ENCODE results near the gene KDM7A. TPM values are rescaled to one million over a fixed set of nuclear protein-coding genes. Genes with fewer than 3 reads are reported as not detected.

KDM7A gene
- total and polyA plus RNA-seq, 9 of the 15 experiments (the other 6 are each of a cell fraction or from before 2014, with no cell fraction given) = 0.90 to 8.4 (median 7.0) TPM

DNA sequence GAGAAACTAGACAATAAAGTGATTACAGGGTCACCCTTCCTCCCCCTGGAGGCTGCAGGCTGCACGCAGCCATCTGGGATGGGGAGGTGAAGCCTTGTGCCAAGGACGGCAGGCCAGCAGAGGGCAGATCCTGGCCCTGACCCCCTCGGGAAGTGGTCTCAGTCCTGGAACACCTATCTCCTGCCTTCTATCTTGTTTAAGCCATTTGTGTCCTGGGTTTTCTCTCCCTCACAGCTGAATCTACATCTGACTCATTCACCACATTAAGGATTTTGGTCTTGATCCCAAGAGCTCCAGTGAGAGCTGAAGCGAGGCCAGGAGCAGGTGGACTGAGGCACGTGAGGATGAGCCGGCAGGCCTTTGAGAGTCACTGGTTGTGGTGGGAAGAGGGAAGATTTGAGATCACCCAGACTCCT lies 97.7 kb downstream of the KDM7A start:
- no peak overlapping the region for H2AFZ ChIP-seq (ENCODE audit: low read depth, low read length)
- in situ Hi-C loops (cut with MboI) = no loop called here
- ATAC-seq = peak; percentile 85
- TF ChIP-seq ZNF197 (CRISPR knock-in tag; IDR thresholded peaks at IDR 0.05; ENCODE audit: low read depth) (no peak), TCF3 (CRISPR knock-in tag; IDR thresholded peaks at IDR 0.05) (no peak), ZNF695 (CRISPR knock-in tag; IDR thresholded peaks at IDR 0.05) (no peak), TEAD4 (IDR thresholded peaks at IDR 0.05; ENCODE audit: low read length) (no peak), TEAD4 (CRISPR knock-in tag; IDR thresholded peaks at IDR 0.05; ENCODE audit: borderline replicate concordance) (no peak), ZNF212 (CRISPR knock-in tag; IDR thresholded peaks at IDR 0.05) (no peak), ZNF436 (CRISPR knock-in tag; IDR thresholded peaks at IDR 0.05) (no peak), JUND (IDR thresholded peaks at IDR 0.05; ENCODE audit: borderline replicate concordance, low read depth, low read length) (peak; percentile 29; the same call in 1 of the 2 replicates), JUND (tag; IDR thresholded peaks at IDR 0.05; ENCODE audit: borderline replicate concordance, low read depth, low read length) (no peak), SRSF1 (IDR thresholded peaks at IDR 0.05; ENCODE audit: low read depth, low read length) (no peak), NONO (IDR thresholded peaks at IDR 0.05; ENCODE audit: low read depth in 2 of 2, low read length in 1 of 2) (no peak), ZSCAN32 (CRISPR knock-in tag; IDR thresholded peaks at IDR 0.05) (no peak), NFIX (CRISPR knock-in tag; IDR thresholded peaks at IDR 0.05; ENCODE audit: low read depth) (no peak), ZFP1 (CRISPR knock-in tag; IDR thresholded peaks at IDR 0.05) (no peak)
- TF ChIP-seq, protein P1, sequence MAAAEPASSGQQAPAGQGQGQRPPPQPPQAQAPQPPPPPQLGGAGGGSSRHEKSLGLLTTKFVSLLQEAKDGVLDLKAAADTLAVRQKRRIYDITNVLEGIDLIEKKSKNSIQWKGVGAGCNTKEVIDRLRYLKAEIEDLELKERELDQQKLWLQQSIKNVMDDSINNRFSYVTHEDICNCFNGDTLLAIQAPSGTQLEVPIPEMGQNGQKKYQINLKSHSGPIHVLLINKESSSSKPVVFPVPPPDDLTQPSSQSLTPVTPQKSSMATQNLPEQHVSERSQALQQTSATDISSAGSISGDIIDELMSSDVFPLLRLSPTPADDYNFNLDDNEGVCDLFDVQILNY (CRISPR knock-in tag; IDR thresholded peaks at IDR 0.05) = no peak
- TF ChIP-seq, protein P2, sequence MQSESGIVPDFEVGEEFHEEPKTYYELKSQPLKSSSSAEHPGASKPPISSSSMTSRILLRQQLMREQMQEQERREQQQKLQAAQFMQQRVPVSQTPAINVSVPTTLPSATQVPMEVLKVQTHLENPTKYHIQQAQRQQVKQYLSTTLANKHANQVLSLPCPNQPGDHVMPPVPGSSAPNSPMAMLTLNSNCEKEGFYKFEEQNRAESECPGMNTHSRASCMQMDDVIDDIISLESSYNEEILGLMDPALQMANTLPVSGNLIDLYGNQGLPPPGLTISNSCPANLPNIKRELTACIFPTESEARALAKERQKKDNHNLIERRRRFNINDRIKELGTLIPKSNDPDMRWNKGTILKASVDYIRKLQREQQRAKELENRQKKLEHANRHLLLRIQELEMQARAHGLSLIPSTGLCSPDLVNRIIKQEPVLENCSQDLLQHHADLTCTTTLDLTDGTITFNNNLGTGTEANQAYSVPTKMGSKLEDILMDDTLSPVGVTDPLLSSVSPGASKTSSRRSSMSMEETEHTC (IDR thresholded peaks at IDR 0.05) = no peak
- TF ChIP-seq, protein P3, sequence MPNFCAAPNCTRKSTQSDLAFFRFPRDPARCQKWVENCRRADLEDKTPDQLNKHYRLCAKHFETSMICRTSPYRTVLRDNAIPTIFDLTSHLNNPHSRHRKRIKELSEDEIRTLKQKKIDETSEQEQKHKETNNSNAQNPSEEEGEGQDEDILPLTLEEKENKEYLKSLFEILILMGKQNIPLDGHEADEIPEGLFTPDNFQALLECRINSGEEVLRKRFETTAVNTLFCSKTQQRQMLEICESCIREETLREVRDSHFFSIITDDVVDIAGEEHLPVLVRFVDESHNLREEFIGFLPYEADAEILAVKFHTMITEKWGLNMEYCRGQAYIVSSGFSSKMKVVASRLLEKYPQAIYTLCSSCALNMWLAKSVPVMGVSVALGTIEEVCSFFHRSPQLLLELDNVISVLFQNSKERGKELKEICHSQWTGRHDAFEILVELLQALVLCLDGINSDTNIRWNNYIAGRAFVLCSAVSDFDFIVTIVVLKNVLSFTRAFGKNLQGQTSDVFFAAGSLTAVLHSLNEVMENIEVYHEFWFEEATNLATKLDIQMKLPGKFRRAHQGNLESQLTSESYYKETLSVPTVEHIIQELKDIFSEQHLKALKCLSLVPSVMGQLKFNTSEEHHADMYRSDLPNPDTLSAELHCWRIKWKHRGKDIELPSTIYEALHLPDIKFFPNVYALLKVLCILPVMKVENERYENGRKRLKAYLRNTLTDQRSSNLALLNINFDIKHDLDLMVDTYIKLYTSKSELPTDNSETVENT (CRISPR knock-in tag; IDR thresholded peaks at IDR 0.05) = no peak
- TF ChIP-seq, protein P4, sequence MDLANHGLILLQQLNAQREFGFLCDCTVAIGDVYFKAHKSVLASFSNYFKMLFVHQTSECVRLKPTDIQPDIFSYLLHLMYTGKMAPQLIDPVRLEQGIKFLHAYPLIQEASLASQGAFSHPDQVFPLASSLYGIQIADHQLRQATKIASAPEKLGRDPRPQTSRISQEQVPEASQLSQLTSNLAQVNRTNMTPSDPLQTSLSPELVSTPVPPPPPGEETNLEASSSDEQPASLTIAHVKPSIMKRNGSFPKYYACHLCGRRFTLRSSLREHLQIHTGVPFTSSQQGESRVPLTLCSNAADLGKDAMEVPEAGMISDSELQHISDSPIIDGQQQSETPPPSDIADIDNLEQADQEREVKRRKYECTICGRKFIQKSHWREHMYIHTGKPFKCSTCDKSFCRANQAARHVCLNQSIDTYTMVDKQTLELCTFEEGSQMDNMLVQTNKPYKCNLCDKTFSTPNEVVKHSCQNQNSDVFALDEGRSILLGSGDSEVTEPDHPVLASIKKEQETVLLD (IDR thresholded peaks at IDR 0.05) = no peak

More for the DNA sequence above, 97.7 kb downstream of the KDM7A start:
- H3K36me3 ChIP-seq (ENCODE audit: control insufficient read depth, insufficient read depth, low read length) = no peaks in the 10 kb centered on the region
- no TSS peak for BruUV-seq (replicated peaks)
- H3K4me3 ChIP-seq = no peak overlapping the region
- H3K4me2 ChIP-seq (ENCODE audit: insufficient read depth, low read length) = no peak overlapping the region
- H3K9ac ChIP-seq (ENCODE audit: insufficient read depth in 1 of 2, low read depth in 2 of 2, low read length in 2 of 2) = no peak overlapping the region
- no peaks in the 10 kb centered on the region for H3K79me2 ChIP-seq (ENCODE audit: control insufficient read depth, insufficient read depth, low read length)
- H3K27me3 ChIP-seq (ENCODE audit: control insufficient read depth in 2 of 2, insufficient read depth in 2 of 2, low read length in 2 of 2) = peaks cover 13 to 38% of the 10 kb centered on the region in 2 experiments; a peak in 4 of 5 replicates
- 13% methylated on average over 6 of the region's 6 CpGs for WGBS (ENCODE audit: insufficient coverage, low coverage, missing lambda C conversion rate)
- H4K20me1 ChIP-seq (replicated peaks; ENCODE audit: control insufficient read depth, insufficient read depth, low read length) = no peaks in the 10 kb centered on the region
- peak; percentile 50 to 66 (median 55) for DNase-seq (ENCODE audit: extremely low read depth in 1 of 4, low spot score in 3 of 4)
- POLR2A ChIA-PET = interaction anchor here (0.5 to 1.0 kb wide), 2 partner anchors 21 to 244 kb away, joined by 3 read pairs; no protein-coding TSS in a partner anchor
- H3K9me1 ChIP-seq (ENCODE audit: control insufficient read depth, insufficient read depth, low read length) = no peaks in the 10 kb centered on the region
- H3K27ac ChIP-seq (ENCODE audit: extremely low read depth, low read depth, low read length) = no peak overlapping the region
- FAIRE-seq = peak; percentile 15
- H3K9me3 ChIP-seq (replicated peaks; ENCODE audit: control insufficient read depth, insufficient read depth, low read depth, low read length) = no peaks in the 10 kb centered on the region
- CTCF ChIA-PET (ENCODE audit: low intra/inter-chr PET ratio) = interaction anchor here (1.0 kb wide), 1 partner anchor 247 kb away, joined by 4 read pairs; no protein-coding TSS in a partner anchor
- intact Hi-C loops (cut with micrococcal nuclease) = no loop called here
- peaks cover under 1 to 4% of the 10 kb centered on the region in 2 experiments; a peak in 4 of 5 replicates for H3K4me1 ChIP-seq (replicated peaks in 1 of 2; ENCODE audit: control insufficient read depth in 2 of 2, insufficient read depth in 2 of 2, low read length in 2 of 2)

Measured in K562 (cell line).